ENCODE measurements around the gene PINK1. TPM values are rescaled to one million over a fixed set of nuclear protein-coding genes. Genes with fewer than 3 reads are reported as not detected.
A peak's percentile ranks its signal among the peaks of the same experiment; 100 is the strongest.

The PINK1 gene
- total RNA-seq (2021) (7.2 and 13.3 TPM in 2 replicates), Bru-seq, nascent RNA (percentile 39 among the genes with signal in this experiment), BruChase-seq, experiment 1, labeled RNA remaining after a 2-hour chase (percentile 39 among the genes with signal in this experiment), BruChase-seq, experiment 2, labeled RNA remaining after a 6-hour chase (percentile 43 among the genes with signal in this experiment)
- long read RNA-seq, transcript PINK1-201 (8 exons, 2,660 nt): major isoform, 29 of 43 reads
- long read RNA-seq, partial matches to known transcripts: 13 of 43 reads
- long read RNA-seq, other reads (novel, unspliced or antisense): 1 of 43 reads

GRCh38 chr1:20633190-20634064 lies at the start of gene PINK1:
Gene PINK1, plus strand, starts transcription at chr1:20633458. Its CDS starts 91 bp downstream, at chr1:20633549.
- DNase-seq (ENCODE audit: low spot score): peak; percentile 77
- TF ChIP-seq CTCF (conservative IDR thresholded peaks at IDR 0.05; ENCODE audit: low read depth, low read length): peak; percentile 97
- TF ChIP-seq EZH2 (IDR thresholded peaks at IDR 0.05; ENCODE audit: borderline replicate concordance, low read depth, low read length, poor library complexity, severe bottlenecking): no peak

GRCh38 chr1:20584890-20585289 lies 48.4 kb upstream of the PINK1 start:
- BruUV-seq (replicated peaks): no TSS peak
- no peak overlapping the region for H3K4me3 ChIP-seq (ENCODE audit: low read depth, low read length, poor library complexity, severe bottlenecking)
- no peak for DNase-seq (ENCODE audit: low spot score)
- ChIA-PET CTCF (no interaction called here), POLR2A (ENCODE audit: low non-redundant PET) (no interaction called here)
- H3K27ac ChIP-seq (ENCODE audit: low read depth, low read length, poor library complexity, severe bottlenecking): no peak overlapping the region
- TF ChIP-seq EZH2 (IDR thresholded peaks at IDR 0.05; ENCODE audit: borderline replicate concordance, low read depth, low read length, poor library complexity, severe bottlenecking): no peak
- TF ChIP-seq CTCF (conservative IDR thresholded peaks at IDR 0.05; ENCODE audit: low read depth, low read length): no peak
- peaks cover 11% of the 10 kb centered on the region for H3K4me1 ChIP-seq (ENCODE audit: insufficient read depth, low read length, poor library complexity, severe bottlenecking)
- intact Hi-C loops (cut with micrococcal nuclease; ENCODE audit: unreplicated experiment): no loop called here
- H3K36me3 ChIP-seq (ENCODE audit: insufficient read depth, low read length, poor library complexity, severe bottlenecking): no peaks in the 10 kb centered on the region
- H3K27me3 ChIP-seq (replicated peaks; ENCODE audit: insufficient read depth, low read depth, low read length, poor library complexity): no peaks in the 10 kb centered on the region
- no peaks in the 10 kb centered on the region for H3K9me3 ChIP-seq (ENCODE audit: low read depth, low read length, poor library complexity, severe bottlenecking)

More at GRCh38 chr1:20633190-20634064, at the start of gene PINK1:
- BruUV-seq (replicated peaks): no TSS peak
- no peaks in the 10 kb centered on the region for H3K4me1 ChIP-seq (ENCODE audit: insufficient read depth, low read length, poor library complexity, severe bottlenecking)
- no peaks in the 10 kb centered on the region for H3K36me3 ChIP-seq (ENCODE audit: insufficient read depth, low read length, poor library complexity, severe bottlenecking)
- CTCF ChIA-PET: interaction anchor here (1.4 to 2.7 kb wide), 2 partner anchors 27 to 58 kb away, joined by 4 to 26 read pairs; partner anchors contain the start of gene DDOST
- intact Hi-C loops (cut with micrococcal nuclease; ENCODE audit: unreplicated experiment): loop anchor here (1.0 kb wide), 1 partner anchor 58 kb away; no protein-coding TSS in a partner anchor
- H3K4me3 ChIP-seq (ENCODE audit: low read depth, low read length, poor library complexity, severe bottlenecking): peak within 1 kb of the TSS; percentile 84
- H3K27ac ChIP-seq (ENCODE audit: low read depth, low read length, poor library complexity, severe bottlenecking): peak within 1 kb of the TSS; percentile 55
- no peaks in the 10 kb centered on the region for H3K9me3 ChIP-seq (ENCODE audit: low read depth, low read length, poor library complexity, severe bottlenecking)
- POLR2A ChIA-PET (ENCODE audit: low non-redundant PET): no interaction called here
- no peaks in the 10 kb centered on the region for H3K27me3 ChIP-seq (replicated peaks; ENCODE audit: insufficient read depth, low read depth, low read length, poor library complexity)

- ChIA-PET CTCF (no interaction called here), POLR2A (ENCODE audit: low non-redundant PET) (interaction anchor here (0.7 kb wide), 1 partner anchor 22 kb away, joined by 3 read pairs; no protein-coding TSS in a partner anchor)
- DNase-seq (ENCODE audit: low spot score): no peak
- H3K4me1 ChIP-seq (ENCODE audit: insufficient read depth, low read length, poor library complexity, severe bottlenecking): peaks cover 21% of the 10 kb centered on the region
- no peak overlapping the region for H3K4me3 ChIP-seq (ENCODE audit: low read depth, low read length, poor library complexity, severe bottlenecking)
- H3K27ac ChIP-seq (ENCODE audit: low read depth, low read length, poor library complexity, severe bottlenecking): no peak overlapping the region
- BruUV-seq (replicated peaks): no TSS peak
- H3K36me3 ChIP-seq (ENCODE audit: insufficient read depth, low read length, poor library complexity, severe bottlenecking): no peaks in the 10 kb centered on the region
- TF ChIP-seq CTCF (conservative IDR thresholded peaks at IDR 0.05; ENCODE audit: low read depth, low read length) (no peak), EZH2 (IDR thresholded peaks at IDR 0.05; ENCODE audit: borderline replicate concordance, low read depth, low read length, poor library complexity, severe bottlenecking) (no peak)
- intact Hi-C loops (cut with micrococcal nuclease; ENCODE audit: unreplicated experiment): no loop called here
- no peaks in the 10 kb centered on the region for H3K27me3 ChIP-seq (replicated peaks; ENCODE audit: insufficient read depth, low read depth, low read length, poor library complexity)
- no peaks in the 10 kb centered on the region for H3K9me3 ChIP-seq (ENCODE audit: low read depth, low read length, poor library complexity, severe bottlenecking)
Observed at GRCh38 chr1:20586953-20587660, 46.2 kb upstream of the PINK1 start.
